SK-N-SH (cell line): ENCODE results near the gene TSSK3. TPM values are rescaled to one million over a fixed set of nuclear protein-coding genes. Genes with fewer than 3 reads are reported as not detected.

ENCODE experiments used
- CTCF ChIA-PET: fragments of 300-600, 350-600 bp; formaldehyde crosslinking; extraction: SDS; loops from one replicate; lab custom pipeline; 2021; lab: Yijun Ruan, JAX
- POLR2A ChIA-PET: fragments of 350-600 bp; sonication (Branson Sonifier 250); formaldehyde crosslinking; extraction: SDS; loops from one replicate; lab custom pipeline; 2020; ENCODE audit warnings: antibody characterized with exemption, inconsistent platforms; lab: Yijun Ruan, JAX
- DNase-seq: peaks from one replicate; pipeline ENCODE4 v3.0.0; 2012
- H2AFZ ChIP-seq: fragments of 200-600 bp; sonication (generic); 2 replicates; pipeline ENCODE4 v1.8.1; 2016; ENCODE audit warnings: antibody characterized with exemption, mild to moderate bottlenecking, low read depth
- H3F3A ChIP-seq: fragments of 200-600 bp; sonication (generic); replicated peaks from 2 replicates; pipeline ENCODE3; 2016; ENCODE audit warnings: antibody characterized with exemption, mild to moderate bottlenecking; ENCODE audit not compliant: insufficient read depth
- H3K27ac ChIP-seq, 2 experiments: fragments of 200-500 bp in 1 of 2; fragments of 200-600 bp in 1 of 2; sonication (Bioruptor generic) in 1 of 2; sonication (generic), shearing (Covaris generic) in 1 of 2; 2 replicates each; pipeline versions ENCODE4 v1.5.1 to v1.6.1; 2014 to 2016; ENCODE audit warnings: low read depth in 2 of 2, inconsistent platforms in 1 of 2, low read length in 1 of 2, mild to moderate bottlenecking in 1 of 2, mixed read lengths in 1 of 2
- H3K27me3 ChIP-seq: fragments of 200-600 bp; sonication (generic), shearing (Covaris generic); 2 replicates; pipeline ENCODE4 v1.6.1; 2016; ENCODE audit warnings: mixed run types; ENCODE audit not compliant: insufficient read depth
- H3K36me3 ChIP-seq, 2 experiments: fragments of 200-500 bp in 1 of 2; fragments of 200-600 bp in 1 of 2; sonication (Bioruptor generic) in 1 of 2; sonication (generic) in 1 of 2; replicated peaks in 1 of 2; 2 replicates each; pipeline versions ENCODE3 to v1.5.1; 2014 to 2016; ENCODE audit warnings: low read length in 1 of 2, mild to moderate bottlenecking in 1 of 2; ENCODE audit not compliant: insufficient read depth in 2 of 2, control insufficient read depth in 1 of 2
- H3K4me1 ChIP-seq, 2 experiments: fragments of 200-500 bp in 1 of 2; fragments of 200-600 bp in 1 of 2; sonication (Bioruptor generic) in 1 of 2; sonication (generic), shearing (Covaris generic) in 1 of 2; 2 replicates each; pipeline versions ENCODE4 v1.5.1 to v1.6.1; 2014 to 2016; ENCODE audit warnings: low read depth in 1 of 2, low read length in 1 of 2, mixed run types in 1 of 2; ENCODE audit not compliant: insufficient read depth in 2 of 2, control insufficient read depth in 1 of 2
- H3K4me2 ChIP-seq: fragments of 200-600 bp; sonication (generic), shearing (Covaris generic); 2 replicates; pipeline ENCODE4 v1.6.1; 2017; ENCODE audit warnings: mixed run types
- H3K4me3 ChIP-seq, 2 experiments: fragments of 200-500 bp in 1 of 2; fragments of 200-600 bp in 1 of 2; sonication (Bioruptor generic) in 1 of 2; sonication (generic), shearing (Covaris generic) in 1 of 2; 2 replicates each; pipeline versions ENCODE4 v1.5.1 to v1.8.1; 2014 to 2016; ENCODE audit warnings: low read depth in 2 of 2, inconsistent platforms in 1 of 2, low read length in 1 of 2, mild to moderate bottlenecking in 1 of 2, mixed read lengths in 1 of 2, moderate library complexity in 1 of 2
- H3K79me2 ChIP-seq: fragments of 200-600 bp; sonication (generic); 2 replicates; pipeline ENCODE4 v1.8.1; 2017; ENCODE audit warnings: mild to moderate bottlenecking; ENCODE audit not compliant: insufficient read depth
- H3K9ac ChIP-seq: fragments of 200-600 bp; sonication (generic); 2 replicates; pipeline ENCODE4 v1.6.1; 2017; ENCODE audit warnings: mixed run types
- H3K9me2 ChIP-seq: fragments of 200-600 bp; sonication (generic); 2 replicates; pipeline ENCODE4 v1.6.1; 2017; ENCODE audit warnings: mixed run types
- H3K9me3 ChIP-seq: fragments of 200-600 bp; sonication (generic); 2 replicates; pipeline ENCODE4 v1.6.1; 2017; ENCODE audit warnings: mixed run types, mild to moderate bottlenecking, moderate library complexity
- H4K20me1 ChIP-seq: fragments of 200-600 bp; sonication (generic); 2 replicates; pipeline ENCODE4 v1.6.1; 2017; ENCODE audit warnings: mild to moderate bottlenecking, mixed run types; ENCODE audit not compliant: insufficient read depth
- EP300 ChIP-seq, 2 experiments: IDR thresholded peaks; 2 replicates each; pipeline versions ENCODE4 v1.4.0 to v1.6.1; 2012; ENCODE audit warnings: borderline replicate concordance in 1 of 2, low read depth in 1 of 2, low read length in 1 of 2
- EZH2phosphoT487 ChIP-seq: fragments of 200-600 bp; sonication (generic); IDR thresholded peaks from 2 replicates; pipeline ENCODE4 v1.6.1; 2017; ENCODE audit warnings: low read depth, mixed run types, mild to moderate bottlenecking, antibody characterized with exemption, moderate library complexity, borderline replicate concordance
- FOSL2 ChIP-seq: IDR thresholded peaks from 2 replicates; pipeline ENCODE4 v1.4.0; 2012; ENCODE audit warnings: low read depth, mild to moderate bottlenecking, moderate library complexity, borderline replicate concordance
- JUND ChIP-seq: IDR thresholded peaks from 2 replicates; pipeline ENCODE4 v1.4.0; 2012
- MEF2A ChIP-seq: IDR thresholded peaks from 2 replicates; pipeline ENCODE4 v1.4.0; 2012; ENCODE audit warnings: low read depth, borderline replicate concordance
- PBX3 ChIP-seq: IDR thresholded peaks from 2 replicates; pipeline ENCODE4; 2012
- POLR2AphosphoS5 ChIP-seq: IDR thresholded peaks from 2 replicates; pipeline ENCODE4 v1.6.1; 2012; ENCODE audit warnings: low read depth, low read length
- RAD21 ChIP-seq: IDR thresholded peaks from 2 replicates; pipeline ENCODE4 v1.6.1; 2012; ENCODE audit warnings: mild to moderate bottlenecking, low read length
- SIN3A ChIP-seq: IDR thresholded peaks from 2 replicates; pipeline ENCODE4 v1.6.1; 2012; ENCODE audit warnings: low read depth, mild to moderate bottlenecking, low read length, moderate library complexity, borderline replicate concordance
- TAF1 ChIP-seq: IDR thresholded peaks from 2 replicates; pipeline ENCODE4 v1.6.1; 2012; ENCODE audit warnings: low read depth, mild to moderate bottlenecking, low read length, moderate library complexity, borderline replicate concordance
- TEAD4 ChIP-seq: IDR thresholded peaks from 2 replicates; pipeline ENCODE4 v1.4.0; 2012; ENCODE audit warnings: mild to moderate bottlenecking, borderline replicate concordance; ENCODE audit not compliant: insufficient read depth
- WGBS: methylation state at CpG from one replicate; pipeline ENCODE4 v1.1.6; 2017; ENCODE audit warnings: low lambda C conversion rate; 5-methylcytosine and 5-hydroxymethylcytosine counted together
- polyA plus RNA-seq, 3 experiments: library from polyadenylated mRNA; depleted of rRNA; stranded (reverse); fragments of >200 nt; gene quantifications; 2 replicates each; pipeline ENCODE4 v1.2.3, GENCODE V29; 2012
- TF ChIP-seq, protein P1 (sequence below): IDR thresholded peaks from 2 replicates; pipeline ENCODE4 v1.4.0; 2012; ENCODE audit warnings: low read depth
- TF ChIP-seq, protein P2 (sequence below): fragments of 150-350 bp; IDR thresholded peaks from 2 replicates; pipeline ENCODE4 v1.6.1; 2016; ENCODE audit warnings: mild to moderate bottlenecking, low read depth, low read length

Gene TSSK3
- polyA plus RNA-seq, 1 of the 3 experiments (the other 2 are of a cell fraction) = 0.28 TPM

- TF ChIP-seq FOSL2 (no peak), TAF1 (no peak), MEF2A (no peak), JUND (no peak), TEAD4 (no peak), EZH2phosphoT487 (no peak), PBX3 (no peak), POLR2AphosphoS5 (no peak), EP300 (IDR thresholded peaks at IDR 0.05; ENCODE audit: borderline replicate concordance in 1 of 2, low read depth in 1 of 2, low read length in 1 of 2) (no peak), SIN3A (no peak), RAD21 (no peak)
- TF ChIP-seq, protein P1, sequence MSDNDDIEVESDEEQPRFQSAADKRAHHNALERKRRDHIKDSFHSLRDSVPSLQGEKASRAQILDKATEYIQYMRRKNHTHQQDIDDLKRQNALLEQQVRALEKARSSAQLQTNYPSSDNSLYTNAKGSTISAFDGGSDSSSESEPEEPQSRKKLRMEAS = no peak
- TF ChIP-seq, protein P2, sequence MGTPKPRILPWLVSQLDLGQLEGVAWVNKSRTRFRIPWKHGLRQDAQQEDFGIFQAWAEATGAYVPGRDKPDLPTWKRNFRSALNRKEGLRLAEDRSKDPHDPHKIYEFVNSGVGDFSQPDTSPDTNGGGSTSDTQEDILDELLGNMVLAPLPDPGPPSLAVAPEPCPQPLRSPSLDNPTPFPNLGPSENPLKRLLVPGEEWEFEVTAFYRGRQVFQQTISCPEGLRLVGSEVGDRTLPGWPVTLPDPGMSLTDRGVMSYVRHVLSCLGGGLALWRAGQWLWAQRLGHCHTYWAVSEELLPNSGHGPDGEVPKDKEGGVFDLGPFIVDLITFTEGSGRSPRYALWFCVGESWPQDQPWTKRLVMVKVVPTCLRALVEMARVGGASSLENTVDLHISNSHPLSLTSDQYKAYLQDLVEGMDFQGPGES = no peak
- H3F3A ChIP-seq = peaks cover 8% of the 10 kb centered on the region
- POLR2A ChIA-PET = interaction anchor here (0.7 kb wide), 1 partner anchor 249 kb away, joined by 3 read pairs; the partner anchor contains the start of gene KPNA6
- WGBS = 100% methylated on average over 1 of the region's 1 CpG
- H3K36me3 ChIP-seq = peaks cover 0 to 5% of the 10 kb centered on the region in 2 experiments
- H3K4me1 ChIP-seq = peaks cover 4 to 9% of the 10 kb centered on the region in 2 experiments; a peak in 2 of 4 replicates
- no peaks in the 10 kb centered on the region for H3K27me3 ChIP-seq
- no peaks in the 10 kb centered on the region for H3K9me2 ChIP-seq
- H3K9ac ChIP-seq = no peak overlapping the region
- H3K9me3 ChIP-seq = no peaks in the 10 kb centered on the region
- H3K4me3 ChIP-seq = no peak overlapping the region
- DNase-seq = no peak
- no peaks in the 10 kb centered on the region for H4K20me1 ChIP-seq
- no peak overlapping the region for H3K27ac ChIP-seq
- no peak overlapping the region for H3K4me2 ChIP-seq
- no peak overlapping the region for H2AFZ ChIP-seq
- H3K79me2 ChIP-seq = peaks cover 8% of the 10 kb centered on the region; the same call in 1 of the 2 replicates
- CTCF ChIA-PET = no interaction called here
Observed at GRCh38 chr1:32356478-32356877, 5.9 kb upstream of the TSSK3 start.

DNA sequence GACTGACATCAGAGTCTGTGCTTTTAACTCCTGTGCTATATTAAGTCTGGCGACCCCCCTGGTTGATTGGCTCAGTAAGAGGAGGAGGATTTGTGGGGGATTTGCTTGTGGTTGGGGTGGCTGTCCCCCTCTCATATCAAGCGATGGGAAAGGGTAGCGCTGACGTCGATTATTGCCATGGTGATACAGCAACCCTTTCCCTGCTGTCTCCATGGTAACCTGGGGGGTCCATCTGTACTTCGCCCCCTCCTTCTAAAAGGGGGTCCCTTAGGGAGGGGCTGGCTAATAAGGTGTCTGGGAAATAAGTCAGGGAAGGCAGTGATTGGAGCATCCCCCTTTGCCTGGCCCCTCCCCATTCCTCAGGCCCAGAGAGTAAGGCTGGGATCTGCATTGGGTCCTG lies 4.7 kb upstream of the TSSK3 start:
- no peak overlapping the region for H3K4me2 ChIP-seq
- no peaks in the 10 kb centered on the region for H4K20me1 ChIP-seq
- H3K9me2 ChIP-seq = no peaks in the 10 kb centered on the region
- no peaks in the 10 kb centered on the region for H3K9me3 ChIP-seq
- H3K27ac ChIP-seq = no peak overlapping the region
- no peaks in the 10 kb centered on the region for H3K27me3 ChIP-seq
- no peak overlapping the region for H3K4me3 ChIP-seq
- no peak overlapping the region for H3K9ac ChIP-seq
- peaks cover 8% of the 10 kb centered on the region for H3F3A ChIP-seq
- CTCF ChIA-PET = no interaction called here
- no peak overlapping the region for H2AFZ ChIP-seq
- no peaks in the 10 kb centered on the region; the same call in 1 of the 2 replicates for H3K79me2 ChIP-seq
- H3K36me3 ChIP-seq = peaks cover 0 to 9% of the 10 kb centered on the region in 2 experiments
- WGBS = 82% methylated on average over 6 of the region's 6 CpGs
- H3K4me1 ChIP-seq = peaks cover 0 to 2% of the 10 kb centered on the region in 2 experiments; a peak in 1 of 4 replicates
- TF ChIP-seq EZH2phosphoT487 = no peak
- TF ChIP-seq, all 33 proteins: peak for 0
- POLR2A ChIA-PET = interaction anchor here (1.5 kb wide), 1 partner anchor 19 kb away, joined by 5 read pairs; no protein-coding TSS in a partner anchor
- DNase-seq = no peak
